GM13977 (cell line): ENCODE measurements around the gene SYMPK.

Experiments used
- DNase-seq: peaks from one replicate; pipeline ENCODE4 v3.0.0; 2012; ENCODE audit warnings: low spot score
- CTCF ChIP-seq: IDR thresholded peaks from 2 replicates; pipeline ENCODE4 v1.5.1; 2012; ENCODE audit warnings: mild to moderate bottlenecking, control low read depth; ENCODE audit not compliant: insufficient read depth; ENCODE audit errors: extremely low read depth, missing control alignments
- in situ Hi-C: fragments of 300-500 bp; cut with MboI; formaldehyde crosslinking; loops from one replicate; pipeline ENCODE4 v1.12.0; 2022; ENCODE audit warnings: low sequenced_read_pairs, low pct_unique_long_range_greater_than_20kb, mixed read lengths, inconsistent platforms; ENCODE audit not compliant: unreplicated experiment

The SYMPK gene

GRCh38 chr19:45895519-45895972 is 32.6 kb upstream of the SYMPK start:
- in situ Hi-C loops = no loop called here
- TF ChIP-seq CTCF = no peak
- DNase-seq = no peak

- no peak for DNase-seq
- in situ Hi-C loops = no loop called here
- no peak for TF ChIP-seq CTCF
Measured at GRCh38 chr19:45890877-45891276, 27.9 kb upstream of the SYMPK start.

GRCh38 chr19:45889210-45889885 is 26.4 kb upstream of the SYMPK start:
- in situ Hi-C loops = no loop called here
- TF ChIP-seq CTCF = no peak

GRCh38 chr19:45887200-45887710 is 24.3 kb upstream of the SYMPK start:
- in situ Hi-C loops = no loop called here
- DNase-seq = no peak
- TF ChIP-seq CTCF = no peak

More at GRCh38 chr19:45889210-45889885, 26.4 kb upstream of the SYMPK start:
- no peak for DNase-seq

GRCh38 chr19:45886427-45887199 is 23.7 kb upstream of the SYMPK start:
- no peak for TF ChIP-seq CTCF
- in situ Hi-C loops = no loop called here
- DNase-seq = peak; percentile 95

- in situ Hi-C loops = no loop called here
- peak; percentile 93 for DNase-seq
- TF ChIP-seq CTCF = peak; percentile 0
Measured at GRCh38 chr19:45885556-45886426, 22.8 kb upstream of the SYMPK start, which contains the start of gene IRF2BP1. Gene IRF2BP1 (minus strand): TSS chr19:45886141. CDS start chr19:45885774, 367 bp downstream.
